Upper lobe of right lung (tissue), 1 donor: ENCODE results near the gene GGT5. TPM values are rescaled to one million over a fixed set of nuclear protein-coding genes. Genes with fewer than 3 reads are reported as not detected.

Experiments used
- ATAC-seq: fragments of 200-7000 bp; cut with Tn5 transposase; one replicate; pipeline ENCODE4 v1.9.1; 2020; ENCODE audit warnings: mild to moderate bottlenecking, moderate library complexity
- DNase-seq: peaks from one replicate; pipeline ENCODE4 v3.0.0-alpha.2; 2020
- H3K27ac ChIP-seq: fragments of 200-600 bp; one replicate; pipeline ENCODE4 v1.8.0; 2022
- H3K27me3 ChIP-seq: fragments of 200-600 bp; one replicate; pipeline ENCODE4 v1.8.0; 2022; ENCODE audit warnings: mild to moderate bottlenecking
- H3K36me3 ChIP-seq: fragments of 200-600 bp; one replicate; pipeline ENCODE4 v1.8.0; 2022
- H3K4me1 ChIP-seq: fragments of 200-600 bp; one replicate; pipeline ENCODE4 v1.8.0; 2022
- H3K4me3 ChIP-seq: fragments of 200-600 bp; one replicate; pipeline ENCODE4 v1.8.0; 2022; ENCODE audit warnings: mild to moderate bottlenecking
- H3K9me3 ChIP-seq: fragments of 200-600 bp; one replicate; pipeline ENCODE4 v1.8.0; 2022
- intact Hi-C: fragments of 100-400 bp; cut with DNase I; formaldehyde crosslinking; loops from one replicate; pipeline ENCODE4 v1.11.0; 2022
- total RNA-seq: library from RNA; stranded (reverse); fragmentation: NEBNext Ultra II Directional; extraction: Animal tissue kit (Norgen Biotek cat#: 25700); gene quantifications from one replicate; pipeline ENCODE4 v1.2.1, GENCODE V29; 2021
- TF ChIP-seq, protein P1 (sequence below): fragments of 200-600 bp; IDR thresholded peaks from one replicate; pipeline ENCODE4 v1.8.0; 2022; ENCODE audit warnings: antibody characterized with exemption
- donor health status: DM: no; HTN: yes; CAD: no; lungs with severe emphysema.

GGT5 gene
- total RNA-seq, 1 donor from 2014 or later = 66.5 TPM

DNA sequence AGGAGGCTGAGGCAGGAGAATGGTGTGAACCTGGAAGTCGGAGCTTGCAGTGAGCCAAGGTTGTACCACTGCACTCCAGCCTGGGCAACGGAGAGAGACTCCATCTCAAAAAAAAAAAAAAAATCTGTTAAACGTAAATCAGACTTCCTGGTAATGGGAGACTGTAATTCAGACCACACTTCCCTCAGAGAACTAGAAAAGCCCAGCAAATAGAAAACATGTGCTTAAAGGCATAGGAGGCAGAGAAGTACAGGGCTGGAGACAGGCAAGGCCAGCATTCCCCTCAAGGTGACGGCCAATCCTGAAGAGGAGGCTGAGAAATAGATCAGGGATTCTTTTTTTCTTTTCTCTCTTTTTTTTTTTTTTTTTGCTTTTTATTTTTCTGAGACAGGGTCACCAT lies 8.2 kb downstream of the GGT5 start:
- TF ChIP-seq, protein P1, sequence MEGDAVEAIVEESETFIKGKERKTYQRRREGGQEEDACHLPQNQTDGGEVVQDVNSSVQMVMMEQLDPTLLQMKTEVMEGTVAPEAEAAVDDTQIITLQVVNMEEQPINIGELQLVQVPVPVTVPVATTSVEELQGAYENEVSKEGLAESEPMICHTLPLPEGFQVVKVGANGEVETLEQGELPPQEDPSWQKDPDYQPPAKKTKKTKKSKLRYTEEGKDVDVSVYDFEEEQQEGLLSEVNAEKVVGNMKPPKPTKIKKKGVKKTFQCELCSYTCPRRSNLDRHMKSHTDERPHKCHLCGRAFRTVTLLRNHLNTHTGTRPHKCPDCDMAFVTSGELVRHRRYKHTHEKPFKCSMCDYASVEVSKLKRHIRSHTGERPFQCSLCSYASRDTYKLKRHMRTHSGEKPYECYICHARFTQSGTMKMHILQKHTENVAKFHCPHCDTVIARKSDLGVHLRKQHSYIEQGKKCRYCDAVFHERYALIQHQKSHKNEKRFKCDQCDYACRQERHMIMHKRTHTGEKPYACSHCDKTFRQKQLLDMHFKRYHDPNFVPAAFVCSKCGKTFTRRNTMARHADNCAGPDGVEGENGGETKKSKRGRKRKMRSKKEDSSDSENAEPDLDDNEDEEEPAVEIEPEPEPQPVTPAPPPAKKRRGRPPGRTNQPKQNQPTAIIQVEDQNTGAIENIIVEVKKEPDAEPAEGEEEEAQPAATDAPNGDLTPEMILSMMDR = no peak
- Histone ChIP-seq H3K27ac (no peak overlapping the region), H3K36me3 (no peaks in the 10 kb centered on the region), H3K4me3 (no peak overlapping the region), H3K27me3 (no peaks in the 10 kb centered on the region), H3K9me3 (no peaks in the 10 kb centered on the region), H3K4me1 (peaks cover 4% of the 10 kb centered on the region)
- intact Hi-C loops = no loop called here
- ATAC-seq (no peak), DNase-seq (no peak)

DNA sequence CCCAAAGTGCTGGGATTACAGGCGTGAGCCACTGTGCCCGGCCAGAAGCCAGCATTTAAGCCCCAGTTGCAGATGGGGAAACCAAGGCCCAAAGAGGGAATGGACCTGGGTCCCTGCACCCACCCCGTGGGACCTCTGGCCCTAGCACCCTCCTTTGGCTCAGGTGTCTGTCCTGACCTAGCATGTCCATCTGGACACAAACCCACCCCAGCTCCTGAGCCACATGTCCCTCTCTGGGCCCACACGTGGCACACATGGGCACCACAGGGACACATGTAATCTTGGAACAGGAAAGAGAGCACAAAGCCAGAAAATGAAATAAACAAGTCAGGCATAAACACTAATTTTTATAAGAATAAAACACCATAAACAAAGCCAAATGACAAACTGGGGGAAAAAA lies 9.6 kb downstream of the GGT5 start:
- H3K4me1 ChIP-seq = peaks cover 4% of the 10 kb centered on the region
- no peak overlapping the region for H3K27ac ChIP-seq
- no peak for DNase-seq
- no peak for ATAC-seq
- no peaks in the 10 kb centered on the region for H3K36me3 ChIP-seq
- H3K27me3 ChIP-seq = no peaks in the 10 kb centered on the region
- H3K9me3 ChIP-seq = no peaks in the 10 kb centered on the region
- H3K4me3 ChIP-seq = no peak overlapping the region
- TF ChIP-seq, protein P1 = no peak
- intact Hi-C loops = no loop called here

DNA sequence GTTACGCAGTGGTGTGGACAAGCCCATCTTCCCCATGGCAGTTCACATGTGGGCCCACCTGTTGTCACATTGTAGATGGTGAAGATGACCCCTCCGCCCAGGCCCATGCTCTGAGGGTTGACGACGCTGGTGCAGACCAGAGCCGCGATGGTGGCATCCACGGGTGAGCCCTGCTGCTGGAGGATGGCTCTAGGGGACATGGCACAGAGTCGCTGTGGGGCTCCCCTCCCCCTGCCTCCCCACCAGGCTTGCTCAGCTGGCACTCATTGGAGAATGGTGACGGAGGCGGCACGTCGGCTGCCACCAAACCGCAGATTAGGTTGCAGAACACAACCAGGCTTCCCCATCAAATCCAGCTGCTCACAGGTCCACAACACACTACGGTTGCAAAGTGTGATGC lies 11.1 kb downstream of the GGT5 start:
- ATAC-seq (no peak), DNase-seq (no peak)

DNA sequence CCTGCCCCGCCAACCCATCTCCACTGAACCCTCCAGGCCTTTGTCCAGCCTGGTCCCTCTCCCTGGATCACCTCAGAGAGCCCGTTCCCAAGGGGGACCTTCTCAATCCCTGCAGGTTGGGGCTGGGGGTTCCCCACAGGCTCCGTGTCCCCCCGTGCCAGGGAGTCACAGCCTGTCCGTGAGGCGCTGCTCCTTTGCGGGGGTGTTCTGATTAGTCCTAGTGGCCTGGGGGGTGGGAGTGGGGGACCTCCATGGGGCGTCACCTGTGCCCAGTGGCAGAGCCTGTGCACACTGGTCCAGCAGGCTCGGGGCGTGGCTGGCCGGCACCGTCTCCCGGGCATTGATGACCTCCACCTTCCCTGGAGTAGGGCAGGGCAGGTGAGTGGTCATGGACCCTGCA lies 11.6 kb downstream of the GGT5 start:
- peak; percentile 5 for ATAC-seq
- TF ChIP-seq, protein P1 = no peak
- DNase-seq = no peak
- Histone ChIP-seq H3K4me3 (no peak overlapping the region), H3K4me1 (no peaks in the 10 kb centered on the region), H3K27me3 (no peaks in the 10 kb centered on the region), H3K27ac (no peak overlapping the region), H3K36me3 (no peaks in the 10 kb centered on the region), H3K9me3 (no peaks in the 10 kb centered on the region)
- intact Hi-C loops = no loop called here

More for the DNA sequence above, 11.1 kb downstream of the GGT5 start:
- Histone ChIP-seq H3K27me3 (no peaks in the 10 kb centered on the region), H3K4me1 (no peaks in the 10 kb centered on the region), H3K4me3 (no peak overlapping the region), H3K27ac (no peak overlapping the region), H3K9me3 (no peaks in the 10 kb centered on the region), H3K36me3 (no peaks in the 10 kb centered on the region)
- TF ChIP-seq, protein P1 = no peak
- intact Hi-C loops = no loop called here

DNA sequence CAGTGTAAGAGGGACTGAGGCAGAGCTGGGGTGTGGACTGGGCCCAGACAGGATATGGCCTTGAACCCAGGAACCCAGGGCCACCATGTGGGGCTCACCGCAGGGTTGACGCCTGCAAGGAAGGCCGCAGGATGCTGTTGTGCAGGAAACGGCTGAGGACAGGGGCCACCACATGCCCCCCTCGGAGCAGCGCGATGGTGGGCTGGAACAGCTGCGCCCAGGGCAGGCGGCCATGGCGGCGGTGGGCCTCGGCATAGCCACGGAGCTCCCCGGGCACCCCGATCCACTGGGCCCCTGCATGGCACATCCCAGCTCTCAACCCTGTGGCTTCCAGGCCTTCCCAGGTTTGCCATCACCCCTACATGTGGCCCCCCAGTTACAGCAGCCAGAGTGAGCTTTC lies 12.2 kb downstream of the GGT5 start:
- DNase-seq (no peak), ATAC-seq (peak; percentile 3)
- Histone ChIP-seq H3K9me3 (no peaks in the 10 kb centered on the region), H3K27ac (no peak overlapping the region), H3K4me1 (no peaks in the 10 kb centered on the region), H3K4me3 (no peak overlapping the region), H3K36me3 (no peaks in the 10 kb centered on the region), H3K27me3 (no peaks in the 10 kb centered on the region)
- TF ChIP-seq, protein P1 = no peak
- intact Hi-C loops = no loop called here

DNA sequence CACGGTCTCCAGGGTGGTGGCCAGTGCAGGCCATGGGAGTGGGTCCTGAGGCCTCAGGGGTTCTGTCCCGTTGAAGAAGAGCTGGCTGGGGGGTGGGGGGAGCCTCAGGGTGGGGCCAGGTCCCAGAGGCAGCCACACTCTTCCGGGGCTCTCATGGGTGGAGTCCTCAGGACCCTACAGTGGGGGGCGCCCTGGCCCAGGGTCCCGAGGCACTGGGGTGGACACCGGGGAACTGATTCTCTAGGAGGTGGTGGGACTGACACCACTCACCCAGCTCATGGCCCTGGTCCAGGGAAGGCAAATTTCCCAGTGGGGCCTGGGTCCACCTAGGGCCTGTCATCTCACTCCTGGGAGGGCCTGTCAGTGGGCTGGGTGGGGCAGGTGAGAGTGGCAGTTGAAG lies 12.8 kb downstream of the GGT5 start:
- H3K27ac ChIP-seq = no peak overlapping the region
- H3K4me3 ChIP-seq = no peak overlapping the region
- intact Hi-C loops = no loop called here
- ATAC-seq (peak; percentile 6), DNase-seq (no peak)
- H3K36me3 ChIP-seq = no peaks in the 10 kb centered on the region
- H3K9me3 ChIP-seq = no peaks in the 10 kb centered on the region
- H3K4me1 ChIP-seq = no peaks in the 10 kb centered on the region
- no peaks in the 10 kb centered on the region for H3K27me3 ChIP-seq
- TF ChIP-seq, protein P1 = no peak
